HCT116 (cell line): Measurements from ENCODE around the gene GPHN. TPM values are rescaled to one million over a fixed set of nuclear protein-coding genes. Genes with fewer than 3 reads are reported as not detected.

Experiments
- ATAC-seq: fragments of 200-7000 bp; cut with Tn5 transposase; 2 replicates; pipeline ENCODE4 v1.9.1; 2020; ENCODE audit warnings: mild to moderate bottlenecking, moderate library complexity
- BruUV-seq: library from RNA; stranded (reverse); fragments of 400-500 nt; replicated peaks from 2 replicates; lab custom pipeline; 2021; lab: Mats Ljungman, UMichigan
- CTCF ChIA-PET: fragments of 300-600 bp; sonication (Branson Sonifier 250); formaldehyde crosslinking; loops from one replicate; lab custom pipeline; 2021; ENCODE audit warnings: antibody characterized with exemption; lab: Charles Lee
- POLR2A ChIA-PET: fragments of 300-600, 350-600 bp; sonication (Branson Sonifier 250); formaldehyde crosslinking; loops from one replicate; lab custom pipeline; 2021; ENCODE audit warnings: antibody characterized with exemption; lab: Charles Lee
- RAD21 ChIA-PET, 2 experiments: fragments of 300-600 bp; sonication (Branson Sonifier 250); formaldehyde crosslinking; loops; one replicate each; lab custom pipeline; 2023; ENCODE audit warnings: low total read pairs in 2 of 2; ENCODE audit not compliant: uncharacterized antibody in 2 of 2, unreplicated experiment in 2 of 2, low non-redundant PET in 1 of 2; lab: Charles Lee
- DNase-seq: peaks from one replicate; pipeline ENCODE4 v3.0.0-alpha.2; 2010; ENCODE audit warnings: low read depth, low spot score
- H2AFZ ChIP-seq: fragments of 200-600 bp; shearing (Covaris generic), sonication (generic); 2 replicates; pipeline ENCODE4 v1.6.1; 2017; ENCODE audit warnings: low read depth, mixed run types, mixed read lengths, antibody characterized with exemption, low read length; ENCODE audit not compliant: poor library complexity, severe bottlenecking
- H3K27ac ChIP-seq: 2 replicates; pipeline ENCODE4 v1.5.1; 2012; ENCODE audit warnings: low read depth, low read length
- H3K27me3 ChIP-seq: fragments of 200-600 bp; sonication (generic); 2 replicates; pipeline ENCODE4 v1.6.1; 2016; ENCODE audit warnings: mixed run types, low read length, mixed read lengths; ENCODE audit not compliant: insufficient read depth
- H3K36me3 ChIP-seq, 2 experiments: fragments of 200-500 bp in 1 of 2; fragments of 200-600 bp in 1 of 2; sonication (Bioruptor generic) in 1 of 2; sonication (generic) in 1 of 2; 2 replicates each; pipeline versions ENCODE4 v1.5.1 to v1.6.1; 2014 to 2016; ENCODE audit warnings: low read length in 2 of 2, inconsistent platforms in 1 of 2, mixed read lengths in 1 of 2, mixed run types in 1 of 2; ENCODE audit not compliant: insufficient read depth in 2 of 2, control insufficient read depth in 1 of 2
- H3K4me1 ChIP-seq, 2 experiments: fragments of 200-600 bp in 1 of 2; sonication (generic) in 1 of 2; 2 replicates each; pipeline versions ENCODE4 v1.5.1 to v1.6.1; 2012 to 2017; ENCODE audit warnings: low read length in 2 of 2, inconsistent platforms in 1 of 2, mild to moderate bottlenecking in 1 of 2, mixed read lengths in 1 of 2, mixed run types in 1 of 2, moderate library complexity in 1 of 2; ENCODE audit not compliant: insufficient read depth in 2 of 2, control insufficient read depth in 1 of 2
- H3K4me2 ChIP-seq: fragments of 200-600 bp; sonication (generic); 2 replicates; pipeline ENCODE4 v1.6.1; 2017; ENCODE audit warnings: mixed run types, low read length, mixed read lengths
- H3K4me3 ChIP-seq, 2 experiments: fragments of 200-600 bp in 1 of 2; sonication (generic) in 1 of 2; replicated peaks in 1 of 2; 2 replicates each; pipeline ENCODE4 v1.5.1; 2011 to 2016; ENCODE audit warnings: low read length in 2 of 2, control low read depth in 1 of 2, low read depth in 1 of 2, mild to moderate bottlenecking in 1 of 2, mixed read lengths in 1 of 2, mixed run types in 1 of 2
- H3K79me2 ChIP-seq: fragments of 200-600 bp; sonication (generic); 2 replicates; pipeline ENCODE4 v1.6.1; 2017; ENCODE audit warnings: mild to moderate bottlenecking, mixed run types, low read length, moderate library complexity, mixed read lengths; ENCODE audit not compliant: insufficient read depth
- H3K9ac ChIP-seq: fragments of 200-600 bp; sonication (generic); 2 replicates; pipeline ENCODE4 v1.6.1; 2016; ENCODE audit warnings: low read length, mixed read lengths
- H3K9me2 ChIP-seq: fragments of 200-600 bp; sonication (generic), shearing (Covaris generic); 2 replicates; pipeline ENCODE4 v1.6.1; 2017; ENCODE audit warnings: mixed run types, mild to moderate bottlenecking, moderate library complexity; ENCODE audit not compliant: insufficient read depth
- H3K9me3 ChIP-seq, 2 experiments: fragments of 200-500 bp in 1 of 2; fragments of 200-600 bp in 1 of 2; sonication (Bioruptor generic) in 1 of 2; sonication (generic) in 1 of 2; 2 replicates each; pipeline ENCODE4 v1.6.1; 2014 to 2017; ENCODE audit warnings: low read length in 2 of 2, mixed read lengths in 2 of 2, inconsistent platforms in 1 of 2, low read depth in 1 of 2, mild to moderate bottlenecking in 1 of 2, mixed run types in 1 of 2, moderate library complexity in 1 of 2; ENCODE audit not compliant: control insufficient read depth in 1 of 2, insufficient read depth in 1 of 2
- H4K20me1 ChIP-seq: fragments of 200-600 bp; sonication (generic), shearing (Covaris generic); 2 replicates; pipeline ENCODE4 v1.6.1; 2017; ENCODE audit warnings: mixed run types, mild to moderate bottlenecking, moderate library complexity; ENCODE audit not compliant: insufficient read depth
- CEBPB ChIP-seq: IDR thresholded peaks from 2 replicates; pipeline ENCODE4 v1.6.1; 2012; ENCODE audit warnings: low read depth
- EGR1 ChIP-seq: IDR thresholded peaks from 2 replicates; pipeline ENCODE4 v1.6.1; 2012; ENCODE audit warnings: low read depth
- EZH2phosphoT487 ChIP-seq: fragments of 200-600 bp; IDR thresholded peaks from 2 replicates; pipeline ENCODE4 v1.6.1; 2018; ENCODE audit warnings: antibody characterized with exemption, borderline replicate concordance
- POLR2AphosphoS5 ChIP-seq: IDR thresholded peaks from 2 replicates; pipeline ENCODE4 v1.6.1; 2011; ENCODE audit warnings: mild to moderate bottlenecking, low read depth, low read length, moderate library complexity
- SIN3A ChIP-seq: IDR thresholded peaks from 2 replicates; pipeline ENCODE4 v1.6.1; 2012; ENCODE audit warnings: low read depth
- SRF ChIP-seq: IDR thresholded peaks from 2 replicates; pipeline ENCODE4 v1.6.1; 2012; ENCODE audit warnings: low read depth
- TCF7L2 ChIP-seq: IDR thresholded peaks from 2 replicates; pipeline ENCODE4 v1.7.0; 2011; ENCODE audit warnings: borderline replicate concordance, inconsistent platforms; ENCODE audit not compliant: insufficient read depth, insufficient read length; ENCODE audit errors: extremely low read depth
- YY1 ChIP-seq: IDR thresholded peaks from 2 replicates; pipeline ENCODE4 v1.6.1; 2011; ENCODE audit warnings: low read length, low read depth, moderate library complexity, mild to moderate bottlenecking; ENCODE audit not compliant: insufficient replicate concordance; ENCODE audit errors: extremely low read depth
- ZFX ChIP-seq: fragments of 450-650 bp; IDR thresholded peaks from 2 replicates; pipeline ENCODE4 v1.6.1; 2017
- intact Hi-C: fragments of 100-400 bp; cut with micrococcal nuclease; formaldehyde crosslinking; loops from 2 replicates; pipeline ENCODE4 v1.10.0; 2022
- total RNA-seq: library from RNA; stranded (reverse); gene quantifications from one replicate; pipeline ENCODE4 v1.2.1, GENCODE V29; 2021; ENCODE audit not compliant: unreplicated experiment
- TF ChIP-seq, protein P1 (sequence below): IDR thresholded peaks from 2 replicates; pipeline ENCODE4 v1.6.1; 2011; ENCODE audit warnings: mild to moderate bottlenecking, low read length, moderate library complexity; ENCODE audit not compliant: insufficient replicate concordance; ENCODE audit errors: extremely low read depth
- TF ChIP-seq, protein P2 (sequence below): IDR thresholded peaks from 2 replicates; pipeline ENCODE4 v1.6.1; 2012

Gene GPHN
- total RNA-seq, 1 experiment from 2014 or later = 43.8 TPM

DNA sequence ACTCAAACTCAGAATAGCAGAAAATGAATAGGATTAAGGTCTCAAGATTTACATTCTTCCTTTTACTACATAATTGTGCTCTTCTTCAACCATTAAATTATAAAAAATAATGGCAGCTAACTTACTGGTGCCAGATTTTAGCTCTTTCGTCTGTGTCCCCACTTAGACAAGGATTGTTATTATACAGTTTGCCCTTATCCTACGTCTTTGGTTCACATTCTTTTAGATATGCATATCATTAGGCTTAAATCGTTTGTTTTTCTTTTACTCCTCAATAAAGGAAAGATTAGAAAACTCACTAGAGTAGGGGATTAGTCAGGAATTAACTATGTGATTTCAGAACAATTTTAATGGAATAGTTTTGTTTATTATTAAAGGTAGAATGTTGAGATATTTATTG lies 551.6 kb downstream of the GPHN start:
- H4K20me1 ChIP-seq = no peaks in the 10 kb centered on the region
- no TSS peak for BruUV-seq
- no peak for DNase-seq

DNA sequence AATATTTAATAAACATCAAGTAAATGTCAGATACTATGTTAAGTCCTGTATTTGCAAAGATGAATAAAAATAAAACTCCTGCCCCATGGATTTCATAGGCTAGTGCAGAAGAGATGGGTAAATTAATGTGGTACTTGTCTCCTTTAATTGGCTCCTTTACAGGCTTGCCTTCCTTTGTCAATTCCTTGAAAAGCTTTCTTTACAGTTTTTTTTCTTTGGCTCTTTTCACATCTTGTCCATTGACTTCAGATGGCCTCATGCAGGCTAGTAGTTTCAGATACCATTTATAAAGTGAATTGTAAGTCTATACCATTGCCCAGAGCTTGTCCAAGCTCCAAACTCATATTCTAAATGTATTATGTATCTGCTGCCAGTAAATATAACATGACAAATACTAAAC lies 552.6 kb downstream of the GPHN start:
- Histone ChIP-seq H3K9me2 (no peaks in the 10 kb centered on the region), H3K27me3 (no peaks in the 10 kb centered on the region), H3K27ac (no peak overlapping the region), H2AFZ (no peak overlapping the region), H3K79me2 (no peaks in the 10 kb centered on the region)
- intact Hi-C loops = no loop called here
- RAD21 ChIA-PET = no interaction called here
- DNase-seq = no peak
- TF ChIP-seq, protein P1, sequence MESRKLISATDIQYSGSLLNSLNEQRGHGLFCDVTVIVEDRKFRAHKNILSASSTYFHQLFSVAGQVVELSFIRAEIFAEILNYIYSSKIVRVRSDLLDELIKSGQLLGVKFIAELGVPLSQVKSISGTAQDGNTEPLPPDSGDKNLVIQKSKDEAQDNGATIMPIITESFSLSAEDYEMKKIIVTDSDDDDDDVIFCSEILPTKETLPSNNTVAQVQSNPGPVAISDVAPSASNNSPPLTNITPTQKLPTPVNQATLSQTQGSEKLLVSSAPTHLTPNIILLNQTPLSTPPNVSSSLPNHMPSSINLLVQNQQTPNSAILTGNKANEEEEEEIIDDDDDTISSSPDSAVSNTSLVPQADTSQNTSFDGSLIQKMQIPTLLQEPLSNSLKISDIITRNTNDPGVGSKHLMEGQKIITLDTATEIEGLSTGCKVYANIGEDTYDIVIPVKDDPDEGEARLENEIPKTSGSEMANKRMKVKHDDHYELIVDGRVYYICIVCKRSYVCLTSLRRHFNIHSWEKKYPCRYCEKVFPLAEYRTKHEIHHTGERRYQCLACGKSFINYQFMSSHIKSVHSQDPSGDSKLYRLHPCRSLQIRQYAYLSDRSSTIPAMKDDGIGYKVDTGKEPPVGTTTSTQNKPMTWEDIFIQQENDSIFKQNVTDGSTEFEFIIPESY = no peak
- no peak for TF ChIP-seq EZH2phosphoT487
- TF ChIP-seq, all 23 proteins: peak for 0
- Histone ChIP-seq H3K9me3 (no peaks in the 10 kb centered on the region), H4K20me1 (no peaks in the 10 kb centered on the region), H3K36me3 (no peaks in the 10 kb centered on the region), H3K9ac (no peak overlapping the region), H3K4me2 (no peak overlapping the region), H3K4me3 (no peak overlapping the region), H3K4me1 (no peaks in the 10 kb centered on the region)
- ChIA-PET POLR2A (no interaction called here), CTCF (no interaction called here)
- ATAC-seq = no peak
- BruUV-seq = no TSS peak

More for the DNA sequence above, 551.6 kb downstream of the GPHN start:
- Histone ChIP-seq H3K9me3 (no peaks in the 10 kb centered on the region), H3K9ac (no peak overlapping the region), H3K4me2 (no peak overlapping the region), H3K27ac (no peak overlapping the region), H3K4me1 (no peaks in the 10 kb centered on the region), H3K36me3 (no peaks in the 10 kb centered on the region), H3K9me2 (no peaks in the 10 kb centered on the region), H2AFZ (no peak overlapping the region), H3K4me3 (no peak overlapping the region), H3K27me3 (no peaks in the 10 kb centered on the region), H3K79me2 (no peaks in the 10 kb centered on the region)
- CTCF ChIA-PET = interaction anchor here (0.6 kb wide), 1 partner anchor 700 kb away, joined by 3 read pairs; no protein-coding TSS in a partner anchor
- RAD21 ChIA-PET = no interaction called here
- intact Hi-C loops = no loop called here
- ATAC-seq = no peak
- TF ChIP-seq, protein P2, sequence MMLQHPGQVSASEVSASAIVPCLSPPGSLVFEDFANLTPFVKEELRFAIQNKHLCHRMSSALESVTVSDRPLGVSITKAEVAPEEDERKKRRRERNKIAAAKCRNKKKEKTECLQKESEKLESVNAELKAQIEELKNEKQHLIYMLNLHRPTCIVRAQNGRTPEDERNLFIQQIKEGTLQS = no peak
- no peak for TF ChIP-seq POLR2AphosphoS5
- TF ChIP-seq, protein P1 = no peak
- no peak for TF ChIP-seq ZFX
- no peak for TF ChIP-seq YY1
- TF ChIP-seq CEBPB = no peak
- no peak for TF ChIP-seq TCF7L2
- no peak for TF ChIP-seq SIN3A
- TF ChIP-seq EGR1 = no peak
- no peak for TF ChIP-seq SRF
- POLR2A ChIA-PET = no interaction called here
